Erythroblast (primary cell): Measurements from ENCODE around the gene BCKDHB.

Source experiments
- GATA1 ChIP-seq: IDR thresholded peaks from 2 replicates; pipeline ENCODE4 v1.6.1; 2011; ENCODE audit warnings: low read depth, mild to moderate bottlenecking, control low read depth, low read length, moderate library complexity
- POLR2A ChIP-seq: IDR thresholded peaks from 2 replicates; pipeline ENCODE4 v1.6.1; 2011; ENCODE audit warnings: mild to moderate bottlenecking, low read length

- no peak for TF ChIP-seq GATA1
- TF ChIP-seq POLR2A: no peak
Measured at GRCh38 chr6:80217794-80218193, 111.3 kb downstream of the BCKDHB start.
